ENCODE measurements around the gene ELAVL4. TPM values are rescaled to one million over a fixed set of nuclear protein-coding genes. Genes with fewer than 3 reads are reported as not detected.
A peak's percentile ranks its signal among the peaks of the same experiment; 100 is the strongest.

Gene ELAVL4
- total RNA-seq, 1 donor from 2014 or later: 0.12 TPM

DNA sequence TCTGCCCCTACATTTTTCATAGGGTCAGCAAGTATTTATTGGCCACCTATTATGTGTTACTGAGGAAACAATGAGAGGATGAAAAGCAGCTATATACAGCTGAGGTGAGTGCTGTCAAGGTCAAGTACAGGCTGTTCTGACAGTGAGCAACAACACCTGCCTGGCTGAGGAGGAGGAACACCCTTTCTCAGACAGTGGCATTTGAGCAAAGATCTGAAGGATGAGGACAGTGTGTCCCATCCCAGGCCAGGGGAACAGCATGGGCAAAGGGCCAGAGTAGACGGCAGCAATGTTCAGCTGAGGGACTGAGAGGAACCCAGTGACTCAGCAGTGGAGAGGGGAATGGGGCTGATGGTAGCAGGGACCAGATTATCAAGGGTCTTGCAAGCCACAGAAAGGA, 101.0 kb downstream of the ELAVL4 start:
- intact Hi-C loops (cut with DNase I): no loop called here
- no peak for TF ChIP-seq CTCF (IDR thresholded peaks at IDR 0.05)

DNA sequence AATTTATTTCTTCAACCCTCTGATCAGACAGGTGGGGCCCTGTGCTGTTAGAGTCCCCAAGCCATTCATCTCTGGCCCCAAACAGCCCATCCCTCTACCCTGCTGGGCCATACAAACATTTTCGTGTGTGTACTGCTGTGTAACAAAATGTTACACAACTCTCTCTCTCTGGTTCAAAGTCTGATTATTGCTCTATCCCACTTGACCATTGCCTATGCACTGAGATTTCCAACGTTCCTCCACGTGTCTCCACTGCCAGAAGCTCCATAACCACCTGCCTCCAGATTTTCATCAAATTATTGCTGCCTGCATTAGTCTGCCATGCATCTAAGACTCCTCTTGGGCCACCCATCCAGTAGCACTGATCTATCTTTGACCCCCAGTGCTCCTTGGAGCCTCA, 104.8 kb downstream of the ELAVL4 start:
- TF ChIP-seq CTCF (IDR thresholded peaks at IDR 0.05): no peak
- H3K36me3 ChIP-seq: no peaks in the 10 kb centered on the region
- no peak for ATAC-seq
- H3K27ac ChIP-seq: no peak overlapping the region
- H3K4me3 ChIP-seq: no peak overlapping the region
- no peaks in the 10 kb centered on the region for H3K9me3 ChIP-seq
- no peaks in the 10 kb centered on the region for H3K4me1 ChIP-seq
- no peak for DNase-seq
- H3K27me3 ChIP-seq: no peaks in the 10 kb centered on the region
- intact Hi-C loops (cut with DNase I): no loop called here

More for the DNA sequence above, 101.0 kb downstream of the ELAVL4 start:
- H3K27ac ChIP-seq: no peak overlapping the region
- H3K27me3 ChIP-seq: peaks cover 5% of the 10 kb centered on the region
- no peaks in the 10 kb centered on the region for H3K36me3 ChIP-seq
- H3K4me1 ChIP-seq: no peaks in the 10 kb centered on the region
- DNase-seq: no peak
- no peak for ATAC-seq
- H3K9me3 ChIP-seq: no peaks in the 10 kb centered on the region
- H3K4me3 ChIP-seq: no peak overlapping the region

- H3K9me3 ChIP-seq: no peaks in the 10 kb centered on the region
- H3K4me1 ChIP-seq: no peaks in the 10 kb centered on the region
- DNase-seq (no peak), ATAC-seq (no peak)
- H3K4me3 ChIP-seq: no peak overlapping the region
- H3K27me3 ChIP-seq: no peaks in the 10 kb centered on the region
- no peak overlapping the region for H3K27ac ChIP-seq
- no peaks in the 10 kb centered on the region for H3K36me3 ChIP-seq
- TF ChIP-seq CTCF (IDR thresholded peaks at IDR 0.05): no peak
- intact Hi-C loops (cut with DNase I): no loop called here
Measured at GRCh38 chr1:50214717-50215116, 106.0 kb downstream of the ELAVL4 start.

DNA sequence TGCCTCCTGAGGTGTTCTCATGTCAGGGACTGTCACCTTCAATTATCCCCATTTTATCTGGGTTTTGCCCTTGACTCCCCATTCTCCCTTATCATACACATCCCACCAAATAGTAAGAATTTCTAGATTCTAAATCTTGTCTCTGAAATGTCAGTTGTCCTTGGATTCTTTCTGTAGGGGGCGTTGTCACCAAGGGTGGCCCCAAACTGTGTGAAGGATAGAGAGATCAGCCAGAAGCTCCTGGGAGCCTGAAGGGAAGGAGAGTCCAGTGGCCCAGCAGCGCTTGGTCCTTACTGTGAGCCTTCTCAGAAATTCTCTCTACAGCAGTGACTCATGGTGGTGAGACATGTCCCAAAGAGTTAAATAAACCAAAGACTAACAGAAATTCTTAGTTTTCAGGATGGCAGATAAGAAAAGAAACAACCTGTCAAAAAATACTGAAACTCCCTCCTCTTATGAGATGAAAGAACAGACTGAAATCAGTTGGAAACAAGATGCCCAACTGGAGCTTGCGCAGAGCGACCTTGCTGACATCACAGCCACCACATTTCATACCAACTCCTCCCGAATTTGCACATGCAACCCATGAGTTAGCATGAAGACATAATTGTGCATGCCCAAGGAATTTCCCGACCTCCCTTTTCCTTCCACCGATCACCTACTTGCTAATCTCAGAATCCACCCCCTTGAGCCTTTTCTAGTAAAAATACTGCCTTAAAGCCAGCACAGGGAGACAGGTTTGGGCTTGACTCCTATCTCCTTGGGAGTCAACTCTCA, 109.8 kb downstream of the ELAVL4 start:
- Histone ChIP-seq H3K27ac (no peak overlapping the region), H3K4me1 (no peaks in the 10 kb centered on the region), H3K4me3 (no peak overlapping the region), H3K36me3 (no peaks in the 10 kb centered on the region), H3K9me3 (no peaks in the 10 kb centered on the region), H3K27me3 (no peaks in the 10 kb centered on the region)
- no peak for TF ChIP-seq CTCF (IDR thresholded peaks at IDR 0.05)
- ATAC-seq (no peak), DNase-seq (no peak)
- intact Hi-C loops (cut with DNase I): no loop called here

GRCh38 chr1:50228871-50229384, 120.2 kb downstream of the ELAVL4 start:
- ATAC-seq (peak; percentile 58), DNase-seq (no peak)
- Histone ChIP-seq H3K36me3 (no peaks in the 10 kb centered on the region), H3K4me1 (no peaks in the 10 kb centered on the region), H3K4me3 (no peak overlapping the region), H3K9me3 (no peaks in the 10 kb centered on the region), H3K27me3 (no peaks in the 10 kb centered on the region), H3K27ac (no peak overlapping the region)
- TF ChIP-seq CTCF (IDR thresholded peaks at IDR 0.05): no peak
- intact Hi-C loops (cut with DNase I): no loop called here
